Lower leg skin (tissue), 4 donors: ENCODE data around the gene ANK3. TPM values are rescaled to one million over a fixed set of nuclear protein-coding genes. Genes with fewer than 3 reads are reported as not detected.

ENCODE experiments used
- DNase-seq, 2 donors: peaks; one replicate each; pipeline ENCODE4 v3.0.0-alpha.2; 2019; ENCODE audit warnings: low spot score in 2 of 2
- H3K4me3 ChIP-seq: fragments of 200-600 bp; sonication (generic); 2 replicates; pipeline ENCODE4 v1.5.1; 2017; ENCODE audit warnings: mild to moderate bottlenecking, low read depth; ENCODE audit not compliant: poor library complexity, severe bottlenecking
- CTCF ChIP-seq, 3 donors: fragments of 450-650 bp; IDR thresholded peaks; one replicate each; pipeline ENCODE4 v1.5.1; 2016; ENCODE audit warnings: antibody characterized with exemption in 3 of 3, mild to moderate bottlenecking in 3 of 3, moderate library complexity in 2 of 3
- POLR2A ChIP-seq, 2 donors: fragments of 450-650 bp; IDR thresholded peaks; one replicate each; pipeline ENCODE4 v1.6.1; 2016 to 2017; ENCODE audit warnings: antibody characterized with exemption in 2 of 2, mild to moderate bottlenecking in 1 of 2, moderate library complexity in 1 of 2
- WGBS, 2 donors: methylation state at CpG; one replicate each; pipeline ENCODE4 v1.1.5; 2018; 5-methylcytosine and 5-hydroxymethylcytosine counted together
- intact Hi-C: fragments of 100-400 bp; cut with DNase I; formaldehyde crosslinking; loops from one replicate; pipeline ENCODE4 v1.15.0; 2023; ENCODE audit warnings: low total_unique reads
- total RNA-seq, 4 donors: library from RNA; depleted of rRNA; stranded (reverse); fragments of >200 nt; gene quantifications; one replicate each; pipeline ENCODE4 v1.1.0, GENCODE V29; 2016

Gene ANK3
- total RNA-seq, 4 donors from 2014 or later: 76.2 to 107 (median 91.5) TPM

GRCh38 chr10:60234551-60234950, 155.1 kb downstream of the ANK3 start:
- no peak overlapping the region for H3K4me3 ChIP-seq
- TF ChIP-seq CTCF (IDR thresholded peaks at IDR 0.05) (no peak), POLR2A (IDR thresholded peaks at IDR 0.05) (no peak)
- 50% methylated on average over 4 of the region's 4 CpGs for WGBS, 2 donors
- no peak for DNase-seq
- intact Hi-C loops: no loop called here

GRCh38 chr10:60230892-60231291, 158.8 kb downstream of the ANK3 start:
- no peak for TF ChIP-seq POLR2A (IDR thresholded peaks at IDR 0.05)
- intact Hi-C loops: no loop called here
- DNase-seq: no peak
- no peak overlapping the region for H3K4me3 ChIP-seq

GRCh38 chr10:60224066-60224705, 165.5 kb downstream of the ANK3 start:
- TF ChIP-seq POLR2A (IDR thresholded peaks at IDR 0.05) (no peak), CTCF (IDR thresholded peaks at IDR 0.05) (no peak)
- intact Hi-C loops: no loop called here
- no peak overlapping the region for H3K4me3 ChIP-seq
- DNase-seq: no peak
- WGBS, 2 donors: 76% methylated on average over 8 of the region's 8 CpGs

GRCh38 chr10:60222047-60222446, 167.6 kb downstream of the ANK3 start:
- no peak overlapping the region for H3K4me3 ChIP-seq
- intact Hi-C loops: no loop called here
- DNase-seq: no peak
- TF ChIP-seq CTCF (IDR thresholded peaks at IDR 0.05) (no peak), POLR2A (IDR thresholded peaks at IDR 0.05) (no peak)
- 60 to 75% methylated on average over 3 of the region's 3 CpGs for WGBS, 2 donors

- TF ChIP-seq CTCF (IDR thresholded peaks at IDR 0.05) (no peak), POLR2A (IDR thresholded peaks at IDR 0.05) (no peak)
- intact Hi-C loops: no loop called here
- no peak for DNase-seq
- H3K4me3 ChIP-seq: no peak overlapping the region
- WGBS, 2 donors: 79 to 82% methylated on average over 1 of the region's 1 CpG
Measured at GRCh38 chr10:60212195-60212594, 177.5 kb downstream of the ANK3 start.

GRCh38 chr10:60209874-60210570, 179.7 kb downstream of the ANK3 start:
- WGBS, 2 donors: 56 to 70% methylated on average over 7 of the region's 7 CpGs
- intact Hi-C loops: no loop called here
- H3K4me3 ChIP-seq: no peak overlapping the region
- DNase-seq: no peak
- TF ChIP-seq POLR2A (IDR thresholded peaks at IDR 0.05) (no peak), CTCF (IDR thresholded peaks at IDR 0.05) (no peak)
